Measurements from ENCODE around the gene IRAK1.
A peak's percentile ranks its signal among the peaks of the same experiment; 100 is the strongest.

The IRAK1 gene

GRCh38 chrX:153993978-153994377 is 25.7 kb downstream of the IRAK1 start:
- DNase-seq: no peak

- no peak for DNase-seq
Measured at GRCh38 chrX:153993079-153993478, 26.6 kb downstream of the IRAK1 start.

DNA sequence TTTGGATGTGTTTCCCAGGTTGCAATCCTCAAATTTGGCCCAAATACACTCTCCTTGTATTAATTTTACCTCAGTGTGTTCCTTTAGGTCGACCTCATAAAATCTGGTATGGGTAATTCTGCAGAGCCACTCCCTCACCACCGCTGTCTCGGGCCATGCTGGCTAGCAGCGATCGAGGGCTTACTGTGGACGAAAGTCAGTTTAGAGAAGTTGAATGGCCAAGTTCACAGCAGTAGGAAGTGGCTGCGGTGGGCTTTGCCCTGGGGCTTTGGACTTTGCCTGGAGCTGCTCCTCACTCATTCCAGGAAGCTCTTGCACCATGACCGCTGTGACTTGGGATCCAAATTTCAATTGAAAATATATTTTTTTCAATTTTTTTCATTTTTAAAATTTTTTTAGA is 27.5 kb downstream of the IRAK1 start:
- DNase-seq: no peak

DNA sequence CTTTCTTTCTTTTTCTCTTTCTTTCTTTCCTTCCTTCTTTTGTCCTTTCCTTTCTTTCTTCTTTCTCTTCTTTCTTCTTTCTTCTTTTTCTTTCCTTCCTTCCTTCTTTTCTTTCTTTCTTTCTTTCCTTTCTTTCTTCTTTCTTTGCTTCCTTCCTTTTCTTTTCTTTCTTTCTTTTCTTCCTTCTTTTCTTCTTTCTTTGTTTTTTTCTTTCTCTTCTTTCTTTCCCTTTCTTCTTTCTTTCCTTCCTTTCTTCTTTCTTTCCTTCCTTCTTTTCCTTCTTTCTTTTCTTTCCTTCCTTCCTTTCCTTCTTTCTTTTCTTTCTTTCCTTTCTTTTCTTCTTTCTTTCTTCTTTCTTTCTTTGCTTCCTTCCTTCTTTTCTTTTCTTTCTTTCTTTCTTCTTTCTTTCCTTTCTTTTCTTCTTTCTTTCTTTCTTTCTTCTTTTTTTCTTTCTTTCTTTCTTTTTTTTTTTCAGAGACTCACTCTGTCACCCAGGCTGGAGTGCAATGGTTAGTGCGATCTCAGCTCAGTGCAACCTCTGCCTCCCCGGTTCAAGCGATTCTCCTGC is 28.6 kb downstream of the IRAK1 start:
- no peak for DNase-seq

DNA sequence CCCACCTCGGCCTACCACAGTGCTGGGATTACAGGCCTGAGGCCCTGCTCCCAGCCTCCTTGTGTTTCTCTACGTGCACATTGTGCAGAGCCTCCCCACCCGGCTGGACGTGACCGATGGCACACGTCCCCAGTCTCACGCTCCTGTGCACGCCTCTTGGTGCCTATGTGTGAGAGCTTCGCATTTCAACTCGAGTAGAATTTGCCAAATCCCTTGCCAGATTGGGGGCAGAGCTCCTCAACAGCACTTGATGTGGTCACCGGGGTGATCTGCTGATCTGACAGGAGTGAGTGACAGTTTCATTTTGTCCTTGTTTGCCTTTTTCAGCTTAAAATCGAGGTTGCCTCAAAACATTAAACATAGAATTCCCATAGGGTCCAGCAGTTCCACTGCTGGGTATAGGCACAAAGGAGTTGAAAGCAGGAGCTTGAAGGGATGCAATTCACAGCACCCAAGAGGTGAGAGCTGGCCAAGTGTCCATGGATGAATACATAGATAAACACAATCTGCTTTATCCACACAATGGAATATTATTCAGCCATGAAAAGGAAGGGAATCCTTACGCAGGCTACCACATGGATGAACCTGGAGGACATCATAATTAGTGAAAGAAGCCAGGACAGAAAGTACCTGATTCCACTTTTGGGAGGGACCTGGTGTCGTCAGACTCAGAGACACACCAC is 29.6 kb downstream of the IRAK1 start:
- no peak for DNase-seq

DNA sequence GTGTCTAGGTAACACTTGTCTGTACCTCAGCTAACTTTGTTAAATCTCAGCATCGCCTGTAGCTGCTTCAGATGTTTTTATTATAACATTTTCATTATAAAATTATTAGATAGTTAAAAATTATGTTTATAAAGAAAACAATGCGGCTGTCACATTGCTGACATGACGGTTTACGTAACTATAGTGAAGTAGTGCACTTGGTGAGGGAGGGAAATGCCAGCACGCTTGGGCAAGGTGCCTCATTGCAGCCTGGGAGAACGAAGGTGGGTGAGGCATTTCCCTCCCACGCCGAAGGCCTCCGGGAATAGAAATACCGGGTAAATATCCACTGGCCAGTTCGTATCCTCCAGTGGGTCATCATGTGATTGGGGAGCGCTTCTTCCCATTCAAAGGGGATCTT is 31.2 kb downstream of the IRAK1 start:
- DNase-seq: no peak

DNA sequence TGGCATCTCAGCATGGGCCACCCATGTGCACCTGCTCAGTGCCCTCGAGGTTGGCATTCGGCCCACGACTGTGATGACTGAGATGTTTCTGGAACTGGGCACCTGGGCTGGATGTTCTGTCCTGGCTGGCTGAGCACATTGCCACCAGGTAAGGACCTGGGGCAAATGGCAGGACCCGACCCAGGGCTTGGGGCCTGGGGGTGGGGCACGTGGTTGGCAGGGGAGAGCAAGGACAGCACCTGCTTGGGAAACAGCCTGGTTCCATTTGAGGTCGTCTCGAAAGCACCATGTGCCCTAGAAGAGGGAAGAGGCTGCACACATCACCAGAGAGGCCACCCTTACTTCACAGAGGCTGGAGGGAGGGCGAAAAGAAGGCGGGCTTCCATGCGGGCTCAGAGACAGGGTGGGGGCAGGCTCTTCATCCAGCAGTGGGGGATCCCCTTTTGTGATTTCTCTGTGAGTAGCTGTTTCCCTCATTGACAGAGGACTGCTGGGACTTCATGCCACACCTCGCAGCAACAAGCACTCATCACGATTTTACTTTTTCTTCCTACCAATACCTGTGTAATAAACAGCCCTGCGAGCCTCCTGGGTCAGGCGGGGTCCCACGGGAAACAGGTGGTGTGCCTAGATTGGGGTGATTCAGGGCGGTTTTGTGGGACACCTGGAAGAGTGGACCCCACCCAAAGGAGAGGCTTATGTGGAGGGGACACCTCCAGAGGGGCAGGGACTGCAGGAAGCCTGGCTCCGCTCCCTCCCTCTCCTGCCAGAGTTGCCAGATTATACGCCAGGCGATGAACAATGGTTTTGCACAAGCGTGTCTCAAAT is 35.1 kb downstream of the IRAK1 start:
- peak; percentile 58 for DNase-seq

GRCh38 chrX:153983321-153983801 is 36.3 kb downstream of the IRAK1 start:
- no peak for DNase-seq

DNA sequence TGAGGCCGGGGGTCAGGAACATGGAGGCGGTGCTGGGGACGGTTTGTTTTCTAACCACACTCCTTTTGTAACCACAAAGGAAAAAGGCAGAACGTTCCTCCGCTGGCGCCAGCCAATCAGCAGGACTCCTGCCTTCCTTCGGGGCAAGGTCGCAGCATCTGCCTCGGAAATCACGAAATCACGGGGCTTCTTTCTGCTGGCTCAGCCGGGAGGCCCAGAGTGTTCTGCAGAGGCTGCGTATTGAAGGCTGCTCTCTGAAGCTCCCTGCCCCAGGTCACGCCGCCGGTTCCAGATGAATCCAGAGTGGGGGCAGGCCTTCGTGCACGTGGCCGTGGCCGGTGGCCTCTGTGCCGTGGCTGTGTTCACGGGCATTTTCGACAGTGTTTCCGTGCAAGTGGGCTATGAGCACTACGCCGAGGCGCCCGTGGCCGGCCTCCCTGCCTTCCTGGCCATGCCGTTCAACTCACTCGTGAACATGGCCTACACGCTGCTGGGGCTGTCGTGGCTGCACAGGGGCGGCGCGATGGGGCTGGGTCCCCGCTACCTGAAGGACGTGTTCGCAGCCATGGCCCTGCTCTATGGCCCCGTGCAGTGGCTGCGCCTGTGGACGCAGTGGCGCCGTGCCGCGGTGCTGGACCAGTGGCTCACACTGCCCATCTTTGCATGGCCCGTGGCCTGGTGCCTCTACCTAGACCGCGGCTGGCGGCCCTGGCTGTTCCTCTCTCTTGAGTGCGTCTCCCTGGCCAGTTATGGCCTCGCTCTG is 37.8 kb downstream of the IRAK1 start:
- DNase-seq: peak; percentile 90

- DNase-seq: no peak
Measured at GRCh38 chrX:153981231-153981630, 38.5 kb downstream of the IRAK1 start.

DNA sequence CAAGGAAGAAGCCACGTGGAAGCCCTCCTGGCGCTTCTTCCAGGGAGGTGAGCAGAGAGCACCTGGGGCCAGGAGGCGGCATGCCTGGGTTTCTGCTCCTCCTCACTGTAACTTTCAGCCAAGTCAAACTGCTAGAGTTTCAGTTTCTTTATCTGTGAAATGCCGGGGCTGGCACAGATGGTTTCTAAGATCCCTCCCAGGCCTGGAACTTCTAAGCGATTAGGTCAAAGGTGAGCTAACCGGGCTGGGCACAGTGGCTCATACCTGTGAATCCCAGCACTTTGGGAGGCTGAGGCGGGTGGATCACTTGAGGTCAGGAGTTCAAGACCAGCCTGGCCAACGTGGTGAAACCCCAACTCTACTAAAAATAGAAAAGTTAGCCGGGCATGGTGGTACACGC is 39.3 kb downstream of the IRAK1 start:
- peak; percentile 45 for DNase-seq

DNA sequence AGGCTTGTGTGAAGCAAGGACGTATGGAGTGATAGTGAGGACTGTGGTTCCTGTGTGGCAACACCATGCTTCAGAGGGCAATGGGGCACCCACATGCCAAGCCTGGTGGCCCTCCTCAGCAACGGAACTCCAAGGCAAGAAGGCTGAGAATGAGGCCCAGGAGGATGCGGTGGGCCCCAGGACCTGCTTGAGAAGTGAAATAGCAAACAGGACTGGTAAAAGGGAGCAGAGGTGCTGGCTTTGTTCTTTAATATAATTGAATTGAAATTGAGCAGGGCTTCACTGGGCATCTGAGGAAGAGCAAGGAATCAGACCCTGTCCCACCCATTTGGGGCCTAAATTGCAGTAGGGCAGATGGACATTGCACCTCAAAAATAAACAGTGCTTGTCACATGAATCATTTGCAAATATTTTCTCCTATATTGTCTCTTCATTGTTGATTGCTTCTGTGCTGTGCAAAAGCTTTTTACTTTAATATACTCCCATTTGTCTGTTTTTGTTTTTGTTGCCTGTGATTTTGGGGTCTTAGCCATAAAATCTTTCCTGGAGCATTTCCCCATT is 44.9 kb downstream of the IRAK1 start:
- no peak for DNase-seq

DNA sequence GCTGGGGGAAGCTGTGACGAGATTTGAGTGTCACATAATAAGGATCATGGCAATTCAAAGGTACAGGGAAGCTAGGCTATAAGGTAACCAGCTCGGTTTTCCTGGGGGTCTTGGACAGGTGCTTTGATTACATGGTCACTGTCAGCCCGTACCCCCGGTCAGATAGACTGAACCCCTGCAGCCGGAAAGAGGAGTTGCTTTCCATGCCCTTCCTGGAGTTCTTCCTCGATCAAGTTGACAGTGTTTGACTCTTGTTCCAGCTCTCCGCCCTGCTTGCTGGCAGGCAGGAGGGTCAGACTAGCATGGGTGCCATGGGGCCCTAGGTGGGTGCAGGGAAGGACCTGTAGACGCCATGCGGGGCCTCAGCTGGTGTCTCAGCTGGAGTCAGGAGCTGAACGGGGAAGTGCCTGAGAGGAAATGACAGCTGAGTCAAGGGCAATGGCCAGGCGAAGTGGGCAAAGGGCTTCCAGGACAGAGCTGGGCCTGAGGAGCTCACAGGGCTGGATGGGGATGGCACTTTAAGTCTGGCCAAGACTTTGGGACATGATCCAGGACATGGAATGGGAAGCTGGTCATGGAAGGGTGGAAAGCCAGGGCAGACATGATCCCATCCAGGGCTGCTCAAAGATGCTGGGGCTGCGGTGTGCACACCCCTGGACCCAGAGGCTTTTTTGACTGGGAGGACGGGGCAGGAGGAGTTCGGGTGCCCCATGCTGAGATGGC is 45.5 kb downstream of the IRAK1 start:
- peak; percentile 33 for DNase-seq

GRCh38 chrX:153973127-153974002 is 46.3 kb downstream of the IRAK1 start:
- no peak for DNase-seq

GRCh38 chrX:153972368-153973126 is 47.2 kb downstream of the IRAK1 start, which contains the start of gene TMEM187:
Gene TMEM187 (plus strand): TSS chrX:153972754. CDS start chrX:153982063, 9,309 bp downstream.
- DNase-seq: peak; percentile 96

GRCh38 chrX:153971450-153972367 is 48.0 kb downstream of the IRAK1 start, which contains the start of gene HCFC1:
Gene HCFC1 (minus strand): TSS chrX:153971818. CDS start chrX:153970840, 978 bp downstream.
- peak; percentile 96 for DNase-seq

- DNase-seq: peak; percentile 96
Measured at GRCh38 chrX:153971124-153971449, 48.6 kb downstream of the IRAK1 start.

DNA sequence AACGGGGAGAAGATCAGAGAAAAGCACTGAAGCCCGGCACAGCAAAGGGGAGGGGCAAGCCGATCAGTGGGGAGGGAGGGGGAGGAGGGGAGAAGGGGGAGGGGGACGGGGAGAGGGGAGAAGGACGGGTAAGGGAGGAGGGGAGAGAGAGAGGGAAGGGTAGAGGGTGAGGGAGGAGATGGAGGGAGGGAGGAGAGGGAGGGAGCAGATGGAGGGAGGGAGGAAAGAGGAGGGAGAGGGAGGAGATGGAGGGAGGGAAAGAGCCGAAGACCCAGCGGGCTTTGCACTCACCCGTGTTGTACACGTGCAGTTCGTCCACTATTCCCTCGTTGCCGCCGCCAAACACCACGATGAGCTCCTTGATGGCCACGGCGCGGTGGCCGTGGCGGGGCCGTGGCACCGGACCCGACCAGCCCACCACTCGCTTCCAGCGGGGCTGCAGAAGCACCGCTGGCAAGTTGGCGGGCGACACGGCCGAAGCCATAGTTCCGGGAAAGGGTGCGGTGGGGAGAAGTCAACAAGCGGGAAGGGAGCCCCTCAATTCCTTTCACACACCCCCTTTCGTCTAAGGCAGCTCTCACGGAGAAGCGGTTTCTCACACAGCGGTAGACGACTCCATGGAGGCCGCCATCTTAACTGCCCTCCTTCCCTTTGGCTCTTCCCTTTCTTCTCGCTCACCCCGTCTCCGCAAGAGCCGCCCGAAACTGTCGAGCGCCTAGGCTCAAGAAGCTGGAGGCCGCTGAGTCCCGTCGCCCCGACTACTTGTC is 49.2 kb downstream of the IRAK1 start:
- peak; percentile 68 for DNase-seq
